Upper lobe of left lung (tissue), 4 donors: ENCODE results near the gene ADD1.

ENCODE experiments used
- EP300 ChIP-seq, 4 donors: sonication (generic); formaldehyde crosslinking; IDR thresholded peaks; one replicate each; pipeline ENCODE4 v1.5.1; 2017; ENCODE audit warnings: antibody characterized with exemption in 4 of 4, control low read depth in 2 of 4
- POLR2A ChIP-seq, 4 donors: fragments of 450-650 bp; IDR thresholded peaks; one replicate each; pipeline ENCODE4 v1.5.1; 2016 to 2017; ENCODE audit warnings: antibody characterized with exemption in 4 of 4, mild to moderate bottlenecking in 2 of 4

DNA sequence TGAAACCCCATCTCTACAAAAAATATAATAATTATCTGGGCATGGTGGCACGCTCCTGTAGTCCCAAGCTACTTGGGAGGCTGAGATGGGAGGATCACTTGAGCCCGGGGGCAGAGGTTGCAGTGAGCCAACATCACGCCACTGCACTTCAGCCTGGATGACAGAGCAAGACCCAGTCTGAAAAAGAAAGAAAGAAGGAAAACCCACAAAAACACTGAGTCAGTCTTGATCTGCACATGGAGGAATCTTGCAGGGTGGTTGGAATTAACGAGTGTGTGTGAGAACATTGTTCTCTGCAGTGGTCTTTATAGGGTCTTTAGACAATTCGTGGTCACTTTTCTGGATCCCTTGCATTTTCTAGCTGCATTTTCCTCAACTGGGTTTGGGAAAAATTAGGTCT lies 23.2 kb downstream of the ADD1 start:
- TF ChIP-seq EP300 (IDR thresholded peaks at IDR 0.05) (no peak), POLR2A (IDR thresholded peaks at IDR 0.05) (no peak)
